Measurements from ENCODE around the gene MMADHC. TPM values are rescaled to one million over a fixed set of nuclear protein-coding genes. Genes with fewer than 3 reads are reported as not detected.
A peak's percentile ranks its signal among the peaks of the same experiment; 100 is the strongest.

MMADHC gene
- total RNA-seq, 1 donor from 2014 or later: 117 TPM

DNA sequence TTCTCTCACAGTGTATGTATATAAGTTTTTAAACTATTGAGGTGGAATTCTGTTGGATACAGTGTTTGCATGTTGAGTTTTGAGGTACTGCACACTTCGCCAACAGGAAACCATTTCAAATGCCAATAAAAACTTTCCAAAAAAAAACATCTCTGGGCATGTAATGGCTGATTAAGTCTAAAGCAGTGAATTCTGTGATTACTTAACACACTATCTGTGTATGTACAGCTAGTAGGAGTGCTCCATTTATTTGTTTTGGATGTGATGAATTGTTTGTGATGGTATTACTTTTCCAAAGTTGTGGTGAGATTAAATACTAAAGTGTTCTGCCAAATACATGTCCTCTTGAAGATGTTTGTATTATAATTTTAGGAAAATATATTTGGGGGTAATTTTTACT is 31.1 kb downstream of the MMADHC start:
- DNase-seq (ENCODE audit: low read depth in 2 of 2): peak in 1 of 2 donors; percentile 48

DNA sequence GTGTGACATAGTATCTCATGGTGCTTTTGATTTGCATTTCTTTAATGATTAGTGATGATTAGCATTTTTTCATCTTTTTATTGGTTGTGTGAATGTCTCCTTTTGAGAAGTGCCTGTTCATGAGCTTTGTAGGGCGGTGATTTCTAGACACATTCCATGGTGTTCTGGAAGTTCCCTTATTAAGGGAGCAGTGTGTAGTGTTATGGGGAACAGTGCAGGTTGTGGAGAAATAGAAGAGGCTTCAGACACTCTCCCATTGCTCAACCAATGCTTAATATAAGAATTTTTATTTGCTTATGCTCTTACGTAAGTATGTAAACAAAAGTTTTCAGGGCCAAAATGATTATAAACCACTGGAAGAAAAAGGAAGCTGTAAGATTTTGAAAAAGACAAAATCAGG is 34.7 kb downstream of the MMADHC start:
- no peak for DNase-seq (ENCODE audit: low read depth in 2 of 2)

DNA sequence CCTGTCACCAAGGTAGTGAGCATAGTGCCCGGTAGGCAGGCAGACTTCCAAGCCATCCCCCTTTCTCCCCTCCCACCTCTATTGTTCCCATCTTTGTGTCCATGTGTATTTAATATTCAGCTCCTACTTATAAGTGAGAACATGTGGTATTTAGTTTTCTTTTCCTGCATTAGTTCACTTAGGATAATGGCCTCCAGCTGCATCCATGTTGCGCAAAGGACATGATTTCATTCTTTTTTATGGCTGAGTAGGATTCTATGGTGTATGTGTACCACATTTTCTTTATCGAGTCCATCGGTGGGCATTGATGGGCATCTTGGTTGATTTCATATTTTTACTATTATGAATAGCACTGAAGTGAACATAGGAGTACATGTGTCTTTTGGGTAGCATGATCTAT is 35.3 kb downstream of the MMADHC start:
- no peak for DNase-seq (ENCODE audit: low read depth in 2 of 2)

DNA sequence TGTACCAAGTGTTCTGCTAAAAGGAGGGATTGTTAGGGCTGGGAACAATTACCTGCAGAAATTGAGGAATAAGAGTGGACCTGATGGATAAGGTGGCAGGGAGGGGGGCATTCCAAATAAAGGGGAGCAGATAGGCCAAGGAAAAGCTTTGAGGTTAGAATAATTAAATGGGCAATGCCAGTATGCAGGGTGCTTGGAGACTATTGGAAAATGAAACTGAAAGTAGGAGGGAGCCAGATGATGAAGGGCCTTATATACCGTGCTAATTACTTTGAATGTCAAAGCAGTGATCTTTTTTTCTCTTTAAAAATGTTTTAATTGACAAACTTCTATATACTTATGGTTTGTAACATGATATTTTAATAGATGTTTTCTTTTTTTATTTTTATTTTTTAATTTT is 42.9 kb downstream of the MMADHC start:
- peak in 1 of 2 donors; percentile 9 for DNase-seq (ENCODE audit: low read depth in 2 of 2)

DNA sequence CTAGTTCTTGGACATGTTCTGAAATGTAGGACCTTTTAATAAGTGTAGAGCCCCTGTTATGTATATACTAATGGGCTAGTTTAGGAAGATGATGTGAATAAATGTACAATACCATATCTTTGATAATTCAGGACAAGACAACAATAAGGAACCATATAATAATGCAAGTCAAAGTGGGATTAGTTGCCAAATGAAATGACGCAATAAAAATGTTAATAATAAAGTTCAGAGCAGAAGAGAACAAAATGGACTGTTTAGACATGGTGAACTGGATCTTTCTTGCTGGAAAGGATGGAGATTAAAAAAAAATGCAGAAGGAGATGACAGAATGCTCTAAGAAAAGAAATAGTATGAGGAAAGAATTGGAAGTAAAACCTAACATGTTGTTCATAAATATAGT is 43.7 kb downstream of the MMADHC start:
- no peak for DNase-seq (ENCODE audit: low read depth in 2 of 2)

DNA sequence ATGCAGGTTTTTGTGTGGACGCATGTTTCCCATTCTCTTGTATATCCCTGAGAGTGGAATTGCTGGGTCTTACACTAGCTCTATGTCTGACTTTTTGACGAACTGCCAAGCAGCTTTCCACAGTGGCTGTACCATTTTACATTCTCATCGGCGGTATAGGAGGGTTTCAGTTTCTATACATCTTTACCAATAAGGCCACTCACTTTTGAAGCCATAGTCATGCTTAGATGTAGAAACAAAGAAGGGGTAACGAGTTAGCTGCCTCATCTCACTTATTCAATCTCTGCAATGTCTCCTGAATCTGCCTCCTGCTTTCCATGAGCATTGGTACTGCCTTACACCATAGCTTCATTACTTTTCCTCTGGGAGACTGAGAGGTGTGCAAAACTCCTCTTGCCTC is 47.4 kb downstream of the MMADHC start:
- no peak for DNase-seq (ENCODE audit: low read depth in 2 of 2)

DNA sequence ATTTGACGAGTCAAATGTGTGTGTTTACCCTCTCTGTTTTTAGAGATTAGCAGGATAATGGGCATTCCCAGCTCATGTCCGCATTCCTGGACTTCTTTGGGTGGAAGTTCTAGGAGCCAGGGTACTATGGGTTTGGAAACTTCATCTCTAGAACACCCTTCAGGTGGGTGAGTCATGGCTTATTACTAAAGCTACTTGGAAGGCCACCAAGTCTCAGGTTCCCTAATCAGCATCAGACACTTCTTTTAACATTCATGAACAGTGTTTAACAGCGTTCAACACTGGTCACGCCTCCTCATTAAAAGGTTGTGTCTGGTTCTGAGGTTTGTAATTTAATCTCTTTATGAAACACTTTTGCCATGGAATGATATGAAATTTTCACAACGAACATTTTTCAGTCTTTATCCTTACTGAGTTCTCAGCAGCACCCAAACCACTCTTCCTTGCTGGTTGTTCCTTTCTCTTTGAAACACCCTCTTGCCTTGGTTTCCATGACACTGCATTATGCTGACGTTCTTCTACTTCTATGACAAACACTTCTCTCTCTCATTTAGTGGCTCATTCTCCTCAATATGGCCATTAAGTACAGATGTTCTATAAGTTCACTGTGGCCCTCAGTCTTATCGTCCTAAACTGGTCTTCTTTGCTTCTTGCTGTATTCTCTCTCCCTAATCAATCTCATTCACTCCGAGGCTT is 49.3 kb downstream of the MMADHC start:
- DNase-seq (ENCODE audit: low read depth in 2 of 2): no peak

DNA sequence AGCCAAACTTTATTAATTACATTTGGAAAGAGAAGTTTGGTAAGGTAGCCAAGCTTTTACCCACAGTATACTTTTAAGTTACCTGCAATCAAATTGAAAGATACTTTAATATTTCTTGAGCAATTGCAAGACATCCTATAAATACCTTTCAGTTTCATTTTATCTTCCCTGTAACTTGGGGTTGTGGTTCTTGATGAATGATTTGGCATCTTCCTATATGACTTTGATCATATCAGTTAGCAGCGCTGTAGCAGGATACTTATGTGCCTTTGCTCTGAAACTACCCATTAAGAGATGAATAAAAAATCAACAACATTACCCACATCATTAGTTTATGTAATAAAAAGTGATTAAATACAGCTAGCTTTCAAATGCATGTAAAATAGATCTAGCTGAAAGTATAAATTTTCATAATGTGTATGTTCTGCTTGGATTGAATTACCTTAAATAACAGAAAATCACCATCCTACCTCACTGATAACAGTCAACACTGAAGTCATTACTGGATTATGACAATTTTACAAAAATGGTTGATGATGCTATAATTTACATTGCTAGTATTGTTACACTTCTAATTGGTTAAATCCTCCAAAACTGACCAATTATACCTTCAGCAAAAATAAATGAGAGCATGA is 50.4 kb downstream of the MMADHC start:
- no peak for DNase-seq (ENCODE audit: low read depth in 2 of 2)

DNA sequence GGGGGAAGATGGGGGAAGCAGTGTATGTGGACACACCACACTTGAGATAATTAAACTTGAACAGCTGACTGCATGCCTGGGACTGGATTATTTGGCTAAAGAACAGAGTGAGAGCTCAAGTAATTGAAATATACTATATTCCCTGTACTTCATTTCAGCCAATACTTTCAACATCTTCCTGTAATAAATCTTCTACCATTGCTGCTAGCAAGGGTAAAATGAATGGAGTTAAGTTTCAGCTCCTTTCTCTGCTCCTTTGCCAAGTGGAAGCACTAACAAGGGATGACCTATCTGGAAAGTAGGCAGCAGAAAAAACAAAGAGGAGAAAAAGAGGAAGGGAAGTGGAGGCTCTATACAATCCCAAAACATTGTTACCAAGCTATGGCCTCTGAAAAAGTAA is 50.9 kb downstream of the MMADHC start:
- no peak for DNase-seq (ENCODE audit: low read depth in 2 of 2)

DNA sequence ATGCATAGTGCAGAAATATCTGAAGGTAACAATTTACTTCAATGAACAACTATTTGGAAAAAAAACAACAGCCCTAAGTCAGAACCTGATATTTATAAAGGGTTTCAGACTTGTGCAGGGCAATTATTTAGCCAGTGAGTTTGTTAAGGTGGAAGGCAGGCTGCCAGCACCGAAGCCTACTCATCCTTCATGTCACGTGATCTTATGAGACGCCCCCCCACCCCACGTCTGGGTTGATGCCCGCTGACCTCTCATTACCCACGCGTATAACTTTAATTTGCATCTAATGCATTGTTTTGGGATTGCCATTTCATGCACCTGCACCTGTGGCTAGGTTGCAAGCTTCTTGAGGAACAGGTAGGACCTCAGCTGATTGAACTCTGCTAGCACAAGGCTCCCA is 52.9 kb downstream of the MMADHC start:
- DNase-seq (ENCODE audit: low read depth in 2 of 2): no peak

DNA sequence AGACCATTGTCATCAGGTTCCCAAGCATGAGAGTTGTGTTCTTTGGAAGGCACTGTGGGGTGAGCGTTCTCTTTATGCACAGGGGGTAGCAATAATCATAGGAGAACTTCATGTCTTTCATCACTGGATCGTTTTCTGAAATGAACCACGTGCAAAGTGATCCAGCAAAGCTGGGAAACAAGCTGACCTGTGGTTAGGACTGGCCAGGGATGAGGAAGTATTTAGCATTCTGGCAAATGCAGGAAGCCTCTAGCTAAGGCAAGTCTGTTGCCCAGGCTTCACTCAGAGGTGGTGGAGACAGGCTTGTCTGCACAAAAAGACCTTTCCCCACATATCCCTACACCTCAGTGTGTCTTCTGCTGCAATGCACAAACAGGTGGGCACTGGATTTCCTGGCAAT is 58.6 kb downstream of the MMADHC start:
- DNase-seq (ENCODE audit: low read depth in 2 of 2): no peak

DNA sequence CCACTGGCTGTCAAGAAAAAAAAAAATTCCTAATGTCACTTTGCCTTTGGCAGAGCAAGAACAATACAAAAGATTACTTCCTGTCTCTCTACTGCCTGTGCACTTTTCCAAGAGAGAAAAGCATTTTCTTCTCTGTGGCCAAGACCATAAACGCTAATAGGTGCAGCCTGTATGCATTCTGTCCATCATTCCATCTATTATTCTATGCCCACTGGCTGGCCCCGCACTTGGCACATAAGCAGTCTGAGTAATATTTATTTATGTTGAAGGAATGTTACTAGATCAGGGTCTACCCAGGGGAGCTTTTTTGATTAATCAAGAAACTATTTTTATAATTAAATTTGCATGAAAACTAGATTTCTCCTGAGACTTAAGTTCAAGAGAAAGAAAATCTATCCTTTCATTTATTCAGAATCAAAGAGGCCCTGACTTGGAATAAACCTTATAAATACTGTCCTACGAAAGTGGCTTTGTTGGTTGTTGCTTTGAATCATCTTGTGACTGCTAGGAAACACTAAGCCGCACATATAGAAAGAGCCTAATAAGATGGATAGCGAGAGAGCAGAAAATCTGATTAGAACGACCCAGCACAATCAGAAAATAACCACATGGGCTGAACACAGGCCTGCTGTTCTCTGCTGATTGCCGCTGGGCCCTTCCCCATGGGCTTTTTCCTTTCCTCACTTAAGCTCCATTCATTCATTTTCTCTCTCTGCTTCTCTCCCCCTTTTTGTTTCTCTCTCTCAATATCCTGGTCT is 59.4 kb downstream of the MMADHC start:
- no peak for DNase-seq (ENCODE audit: low read depth in 2 of 2)

DNA sequence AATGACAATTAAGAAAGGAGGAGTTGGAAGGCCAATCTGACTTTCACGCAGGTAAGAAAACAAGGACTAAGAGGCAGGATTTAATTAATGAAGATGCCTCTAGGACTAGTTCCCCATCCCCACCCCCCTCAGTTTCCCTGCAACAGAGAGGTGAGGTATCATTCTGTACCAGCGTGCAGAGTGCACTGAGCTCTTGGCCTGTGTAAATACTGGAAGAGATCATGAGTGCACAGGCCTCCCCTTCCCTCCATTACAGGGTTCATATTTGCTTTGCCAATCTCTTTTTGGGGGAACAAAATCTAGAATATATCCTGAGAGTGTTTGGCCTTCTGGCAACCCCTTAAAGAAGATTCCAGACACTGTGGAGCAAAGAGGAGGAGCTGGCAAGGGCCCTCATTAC is 60.9 kb downstream of the MMADHC start:
- no peak for DNase-seq (ENCODE audit: low read depth in 2 of 2)

DNA sequence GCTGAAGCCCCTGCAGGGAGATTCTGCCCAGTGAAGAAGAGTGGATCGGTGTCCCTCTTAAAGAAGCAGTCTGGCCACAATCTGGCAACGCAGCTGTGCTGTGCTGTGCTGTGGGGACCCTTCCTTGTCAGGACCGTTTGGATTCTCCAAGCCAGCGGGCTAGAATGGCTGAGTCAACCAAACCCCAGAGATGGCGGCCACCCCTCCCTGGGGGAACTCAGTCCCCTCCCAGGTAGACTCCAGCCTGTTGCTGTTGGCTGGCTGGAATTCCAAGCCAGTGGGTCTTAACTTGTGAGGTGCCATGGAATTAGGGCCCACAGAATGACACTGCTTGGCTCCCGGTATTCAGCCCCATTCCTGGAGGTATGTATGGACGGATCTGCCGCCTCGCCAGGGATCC is 62.3 kb downstream of the MMADHC start:
- no peak for DNase-seq (ENCODE audit: low read depth in 2 of 2)
